CD4-positive, alpha-beta T cell (primary cell): ENCODE results near the gene EMSY. TPM values are rescaled to one million over a fixed set of nuclear protein-coding genes. Genes with fewer than 3 reads are reported as not detected.

ENCODE experiments used
- ATAC-seq: fragments of 200-7000 bp; cut with Tn5 transposase; one replicate; pipeline ENCODE4 v1.10.0; 2022; ENCODE audit warnings: mild to moderate bottlenecking; ENCODE audit not compliant: poor library complexity
- CTCF ChIA-PET: fragments of 350-600 bp; sonication (Branson Sonifier 250); formaldehyde crosslinking; loops from one replicate; lab custom pipeline; 2021; ENCODE audit warnings: antibody characterized with exemption, inconsistent platforms; lab: Charles Lee
- POLR2A ChIA-PET: fragments of 350-600 bp; sonication (Branson Sonifier 250); formaldehyde crosslinking; loops from one replicate; lab custom pipeline; 2021; ENCODE audit warnings: antibody characterized with exemption, inconsistent platforms; lab: Charles Lee
- DNase-seq, 14 experiments: peaks; one replicate each; pipeline ENCODE4 v3.0.0-alpha.2; 2013 to 2020; ENCODE audit warnings: mixed read lengths in 2 of 14
- H3K27ac ChIP-seq, 2 donors: one replicate each; pipeline versions ENCODE4 v1.5.1 to v1.7.0; 2013; ENCODE audit warnings: low read length in 2 of 2, low read depth in 1 of 2, mild to moderate bottlenecking in 1 of 2
- H3K27me3 ChIP-seq, 2 experiments: 1 replicate in 1 of 2; 2 replicates in 1 of 2; pipeline versions ENCODE4 v1.6.1 to v1.7.0; 2013; ENCODE audit warnings: low read length in 2 of 2, control low read depth in 1 of 2, mild to moderate bottlenecking in 1 of 2, moderate library complexity in 1 of 2; ENCODE audit not compliant: insufficient read depth in 2 of 2, control insufficient read depth in 1 of 2
- H3K36me3 ChIP-seq: one replicate; pipeline ENCODE4 v1.6.1; 2013; ENCODE audit warnings: low read length, control low read depth; ENCODE audit not compliant: insufficient read depth
- H3K4me1 ChIP-seq: one replicate; pipeline ENCODE4 v1.6.1; 2013; ENCODE audit warnings: low read length, control low read depth; ENCODE audit not compliant: insufficient read depth
- H3K4me3 ChIP-seq: one replicate; pipeline ENCODE4 v1.5.1; 2013; ENCODE audit warnings: mild to moderate bottlenecking, low read length, moderate library complexity
- H3K9me3 ChIP-seq, 2 experiments: 1 replicate in 1 of 2; 2 replicates in 1 of 2; pipeline versions ENCODE4 v1.6.1 to v1.7.0; 2013; ENCODE audit warnings: low read length in 2 of 2, mild to moderate bottlenecking in 2 of 2, control low read depth in 1 of 2, moderate library complexity in 1 of 2; ENCODE audit not compliant: control insufficient read depth in 1 of 2, insufficient read depth in 1 of 2
- H3K27ac Mint-ChIP-seq: one replicate; pipeline ENCODE4 v1.8.0; 2020; ENCODE audit warnings: mixed read lengths
- H3K27me3 Mint-ChIP-seq: one replicate; pipeline ENCODE4 v1.8.0; 2021; ENCODE audit warnings: mixed read lengths
- H3K36me3 Mint-ChIP-seq: one replicate; pipeline ENCODE4 v1.8.0; 2021; ENCODE audit warnings: low read depth, mixed read lengths
- H3K4me1 Mint-ChIP-seq: one replicate; pipeline ENCODE4 v1.8.0; 2021; ENCODE audit warnings: low read depth, mixed read lengths
- H3K4me3 Mint-ChIP-seq: one replicate; pipeline ENCODE4 v1.8.0; 2020; ENCODE audit warnings: mild to moderate bottlenecking, mixed read lengths
- H3K9me3 Mint-ChIP-seq: one replicate; pipeline ENCODE4 v1.8.0; 2020; ENCODE audit warnings: mixed read lengths
- intact Hi-C, 2 experiments: fragments of 100-400 bp; cut with DNase I in 1 of 2; cut with micrococcal nuclease in 1 of 2; formaldehyde crosslinking; loops; one replicate each; pipeline versions ENCODE4 v1.15.1 to v1.9.0; 2023 to 2025; cut with DNase I, micrococcal nuclease
- polyA plus RNA-seq, 2 donors: library from polyadenylated mRNA; unstranded; fragments of 120-200 nt; gene quantifications; one replicate each; pipeline ENCODE4 v1.2.1, GENCODE V29; 2013
- total RNA-seq, 174 experiments: library from RNA in 2 of 174; stranded (reverse) in 2 of 174; gene quantifications; one replicate each; pipeline ENCODE4 v1.2.3 and lab custom pipeline; 2021 to 2026
- TF ChIP-seq, protein P1 (sequence below): fragments of 200-600 bp; IDR thresholded peaks from one replicate; pipeline ENCODE4 v1.8.0; 2022; ENCODE audit warnings: antibody characterized with exemption, mild to moderate bottlenecking

Gene EMSY
- 10 to 100 TPM; 20.9 to 21.8 TPM for total RNA-seq
- polyA plus RNA-seq (2013, experiment 1 of 2): 20.7 TPM
- 29.4 TPM for polyA plus RNA-seq (2013, experiment 2 of 2)
- total RNA-seq (lab: John Stamatoyannopoulos, UW): 16.1 to 104 (median 41.6) reads per million in 172 experiments

DNA sequence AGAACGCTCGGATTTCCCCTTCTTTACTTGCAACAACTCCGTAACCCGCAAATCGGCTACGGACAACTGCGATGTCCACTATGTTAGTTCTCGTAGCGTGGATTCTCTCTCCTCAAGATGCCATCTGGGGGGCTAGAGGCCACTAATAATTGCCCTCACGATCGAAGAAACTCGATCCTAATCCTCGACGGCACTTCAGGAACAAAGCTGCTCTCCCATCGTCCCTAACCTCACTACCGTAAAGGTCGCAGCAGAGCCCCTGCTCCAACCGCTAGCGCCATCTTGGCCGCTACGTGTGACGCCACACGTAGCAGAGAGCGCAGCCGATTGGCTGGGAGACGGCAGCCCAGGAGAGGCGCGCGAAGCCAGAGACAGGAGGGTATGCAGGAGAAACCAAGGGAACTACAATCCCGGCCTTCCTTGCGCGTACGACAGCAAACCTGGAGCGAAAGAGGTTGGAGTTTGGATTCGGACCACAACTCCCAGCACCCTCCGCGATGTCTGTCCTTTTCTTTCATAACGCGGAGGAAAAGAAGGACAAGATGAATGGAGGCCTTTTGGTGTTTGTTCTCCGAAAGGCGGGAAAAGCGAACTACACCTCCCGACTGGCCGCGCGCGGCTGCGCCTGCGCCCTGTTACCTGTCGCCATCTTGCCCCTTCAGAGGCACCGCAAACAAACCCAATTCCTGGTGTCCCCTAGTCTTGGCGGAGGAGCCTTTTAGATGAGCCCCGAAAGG, at the start of gene EMSY:
Gene EMSY (plus strand): TSS at position 635 of the 737 bp plus-strand sequence. CDS start 1,921 bp downstream, outside the sequence.
- ChIA-PET POLR2A (interaction anchor here (1.1 to 1.8 kb wide), 2 partner anchors 63 to 237 kb away, joined by 6 to 7 read pairs; partner anchors contain the start of genes GVQW3 and THAP12), CTCF (no interaction called here)
- Mint-ChIP-seq H3K9me3 (no peaks in the 10 kb centered on the region), H3K36me3 (peaks cover 49% of the 10 kb centered on the region), H3K27me3 (no peaks in the 10 kb centered on the region), H3K4me3 (peak within 1 kb of the TSS; percentile 94), H3K27ac (peak within 1 kb of the TSS; percentile 95), H3K4me1 (peaks cover 53% of the 10 kb centered on the region)
- peak; percentile 91 for ATAC-seq
- Histone ChIP-seq H3K27ac (peak within 1 kb of the TSS; percentile 76 to 91), H3K4me3 (peak within 1 kb of the TSS; percentile 78), H3K27me3 (no peaks in the 10 kb centered on the region), H3K36me3 (peaks cover 8% of the 10 kb centered on the region), H3K4me1 (peaks cover 22% of the 10 kb centered on the region), H3K9me3 (no peaks in the 10 kb centered on the region)
- TF ChIP-seq, protein P1, sequence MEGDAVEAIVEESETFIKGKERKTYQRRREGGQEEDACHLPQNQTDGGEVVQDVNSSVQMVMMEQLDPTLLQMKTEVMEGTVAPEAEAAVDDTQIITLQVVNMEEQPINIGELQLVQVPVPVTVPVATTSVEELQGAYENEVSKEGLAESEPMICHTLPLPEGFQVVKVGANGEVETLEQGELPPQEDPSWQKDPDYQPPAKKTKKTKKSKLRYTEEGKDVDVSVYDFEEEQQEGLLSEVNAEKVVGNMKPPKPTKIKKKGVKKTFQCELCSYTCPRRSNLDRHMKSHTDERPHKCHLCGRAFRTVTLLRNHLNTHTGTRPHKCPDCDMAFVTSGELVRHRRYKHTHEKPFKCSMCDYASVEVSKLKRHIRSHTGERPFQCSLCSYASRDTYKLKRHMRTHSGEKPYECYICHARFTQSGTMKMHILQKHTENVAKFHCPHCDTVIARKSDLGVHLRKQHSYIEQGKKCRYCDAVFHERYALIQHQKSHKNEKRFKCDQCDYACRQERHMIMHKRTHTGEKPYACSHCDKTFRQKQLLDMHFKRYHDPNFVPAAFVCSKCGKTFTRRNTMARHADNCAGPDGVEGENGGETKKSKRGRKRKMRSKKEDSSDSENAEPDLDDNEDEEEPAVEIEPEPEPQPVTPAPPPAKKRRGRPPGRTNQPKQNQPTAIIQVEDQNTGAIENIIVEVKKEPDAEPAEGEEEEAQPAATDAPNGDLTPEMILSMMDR: no peak
- DNase-seq: peak; percentile 82 to 98 (median 88)
- intact Hi-C loops: loop anchor here (1.0 to 10.0 kb wide), 7 partner anchors 63 to 1850 kb away; partner anchors contain the start of genes GVQW3 (in 2 of the 2), THAP12 (in 2 of the 2), POLD3 (in 1 of the 2) and WNT11 (in 1 of the 2)

DNA sequence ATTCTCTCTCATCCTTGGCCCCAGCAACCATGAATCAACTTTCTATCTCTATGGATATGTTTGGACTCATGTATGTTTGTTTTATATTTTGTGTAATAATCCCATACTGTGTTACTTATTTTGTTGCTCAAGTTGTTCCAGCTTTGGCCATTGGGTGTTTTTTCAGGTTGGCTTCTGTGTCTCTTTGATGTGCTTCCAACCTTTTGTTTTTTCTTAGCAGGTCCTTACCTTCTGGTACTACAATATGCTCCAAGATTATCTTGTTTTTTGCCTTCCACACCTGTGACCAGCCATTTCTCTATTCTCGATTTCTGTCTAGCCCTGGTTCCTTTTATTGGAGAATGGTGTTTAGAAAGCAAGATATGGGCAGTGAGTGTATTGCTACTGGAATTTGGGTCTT, 49.5 kb upstream of the EMSY start:
- no peaks in the 10 kb centered on the region for H3K4me1 ChIP-seq
- no peaks in the 10 kb centered on the region for H3K27me3 ChIP-seq
- H3K4me1 Mint-ChIP-seq: no peaks in the 10 kb centered on the region
- H3K27ac ChIP-seq: no peak overlapping the region
- no peak overlapping the region for H3K27ac Mint-ChIP-seq
- TF ChIP-seq, protein P1: no peak
- H3K36me3 ChIP-seq: no peaks in the 10 kb centered on the region
- H3K9me3 Mint-ChIP-seq: no peaks in the 10 kb centered on the region
- CTCF ChIA-PET: interaction anchor here (0.9 to 1.3 kb wide), 2 partner anchors 13 to 25 kb away, joined by 3 read pairs; no protein-coding TSS in a partner anchor
- H3K4me3 ChIP-seq: no peak overlapping the region
- ATAC-seq (no peak), DNase-seq (no peak)
- no peak overlapping the region for H3K4me3 Mint-ChIP-seq
- H3K36me3 Mint-ChIP-seq: no peaks in the 10 kb centered on the region
- H3K9me3 ChIP-seq: no peaks in the 10 kb centered on the region
- POLR2A ChIA-PET: no interaction called here
- H3K27me3 Mint-ChIP-seq: no peaks in the 10 kb centered on the region
- intact Hi-C loops: no loop called here

- H3K36me3 Mint-ChIP-seq: no peaks in the 10 kb centered on the region
- no peaks in the 10 kb centered on the region for H3K9me3 Mint-ChIP-seq
- H3K36me3 ChIP-seq: no peaks in the 10 kb centered on the region
These were observed 47.4 kb upstream of the EMSY start for GRCh38 chr11:76397383-76397782.

More at GRCh38 chr11:76397383-76397782, 47.4 kb upstream of the EMSY start:
- ATAC-seq: no peak
- no peak overlapping the region for H3K4me3 ChIP-seq
- TF ChIP-seq, protein P1: no peak
- no peak overlapping the region for H3K27ac ChIP-seq
- no peaks in the 10 kb centered on the region for H3K4me1 ChIP-seq
- intact Hi-C loops: no loop called here
- CTCF ChIA-PET: no interaction called here
- POLR2A ChIA-PET: no interaction called here
- no peaks in the 10 kb centered on the region for H3K4me1 Mint-ChIP-seq
- H3K4me3 Mint-ChIP-seq: no peak overlapping the region
- H3K27ac Mint-ChIP-seq: no peak overlapping the region
- no peaks in the 10 kb centered on the region for H3K27me3 Mint-ChIP-seq
- no peak for DNase-seq
- no peaks in the 10 kb centered on the region for H3K9me3 ChIP-seq
- H3K27me3 ChIP-seq: no peaks in the 10 kb centered on the region
